Right lung (tissue), 5 donors: ENCODE measurements around the gene ESF1. TPM values are rescaled to one million over a fixed set of nuclear protein-coding genes. Genes with fewer than 3 reads are reported as not detected.
A peak's percentile ranks its signal among the peaks of the same experiment; 100 is the strongest.

Source experiments
- DNase-seq, 2 donors: peaks; one replicate each; pipeline ENCODE4 v3.0.0-alpha.2; 2013
- polyA plus RNA-seq, 5 donors: library from polyadenylated mRNA; unstranded; fragments of 120-200 nt; gene quantifications; one replicate each; pipeline versions ENCODE4 v1.2.1 to v1.2.3, GENCODE V29; 2013; ENCODE audit warnings: inconsistent platforms in 1 of 5, low replicate concordance in 1 of 5; ENCODE audit not compliant: insufficient read length in 5 of 5, insufficient read depth in 1 of 5

ESF1 gene
- polyA plus RNA-seq, 5 donors = 20.5 to 31.5 (median 28.3) TPM

DNA sequence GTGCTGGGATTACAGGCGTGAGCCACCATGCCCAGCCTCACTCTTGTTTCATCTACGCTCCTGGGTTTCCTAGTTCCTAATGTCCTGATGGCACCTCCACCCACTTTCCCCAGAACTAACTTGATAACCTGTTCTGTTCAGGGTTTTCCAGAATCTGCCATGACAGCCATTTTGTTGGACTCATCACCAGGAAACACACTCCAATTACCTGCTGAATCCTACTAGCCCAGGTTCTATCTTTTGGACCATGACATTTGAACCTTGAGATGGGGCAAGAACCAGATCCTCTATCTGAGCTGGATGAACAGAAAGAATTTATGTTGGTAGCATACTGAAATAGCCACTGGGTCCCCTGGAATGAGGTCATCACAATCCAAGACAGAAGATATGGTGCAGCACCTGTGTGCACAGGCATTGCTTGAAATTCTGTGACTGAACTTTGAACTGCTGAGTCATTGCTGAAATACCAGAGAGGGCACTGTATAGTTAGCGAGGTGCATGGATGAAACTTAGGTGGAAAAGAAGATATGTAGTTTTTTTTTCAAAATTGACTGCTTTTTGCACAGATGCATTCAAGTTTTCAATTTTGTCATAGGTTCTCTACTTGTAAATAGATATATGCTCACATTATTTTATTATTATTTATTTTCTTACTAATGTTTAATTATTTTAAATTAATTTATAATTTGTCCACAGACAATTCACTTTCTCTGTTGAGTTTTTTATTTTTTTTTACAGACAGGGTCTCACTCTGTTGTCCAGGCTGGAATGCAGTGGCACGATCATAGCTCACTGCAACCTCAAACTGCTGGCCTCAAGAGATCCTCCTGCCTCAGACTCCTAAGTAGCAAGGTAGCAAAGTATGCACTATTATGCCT lies 103.2 kb downstream of the ESF1 start:
- DNase-seq = no peak

DNA sequence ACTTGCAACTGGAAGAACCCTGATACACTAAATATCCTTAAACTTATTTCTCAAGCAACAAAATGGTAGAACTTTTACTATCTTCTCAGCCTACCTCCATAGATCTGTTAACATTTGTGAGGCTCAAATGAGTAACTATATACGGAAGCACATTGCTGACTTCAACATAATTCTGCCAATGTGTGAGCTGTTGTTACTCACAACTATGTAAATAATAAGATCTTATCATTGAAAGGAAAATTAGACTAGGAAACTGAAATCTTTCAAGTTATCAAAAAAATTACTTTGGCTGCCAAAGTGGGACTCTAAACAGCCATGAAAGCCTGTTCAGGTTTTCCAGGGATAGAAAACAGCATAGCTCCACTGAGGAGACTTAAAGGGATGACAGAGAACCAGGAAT lies 105.8 kb downstream of the ESF1 start:
- DNase-seq = no peak

GRCh38 chr20:13677241-13677640 lies 107.5 kb downstream of the ESF1 start:
- peak; percentile 87 to 91 for DNase-seq

DNA sequence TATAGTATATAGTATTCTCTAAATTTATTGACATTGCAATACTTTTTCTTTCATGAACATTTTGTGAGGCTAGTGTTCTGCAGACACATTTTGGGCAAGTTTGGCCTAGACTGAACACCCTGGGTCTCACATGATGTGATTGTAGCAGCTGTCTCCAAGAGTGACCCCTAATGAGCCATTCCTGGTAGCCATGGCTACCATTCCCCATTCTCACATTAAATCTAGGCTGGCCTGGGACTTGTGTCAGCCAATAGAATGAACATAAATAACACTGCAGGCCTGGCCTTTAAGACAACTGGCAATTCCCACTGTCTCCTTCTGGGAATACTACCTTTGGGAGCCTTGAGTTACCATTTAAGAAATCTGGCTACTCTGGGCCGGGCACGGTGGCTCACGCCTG lies 108.0 kb downstream of the ESF1 start:
- no peak for DNase-seq

GRCh38 chr20:13672690-13673089 lies 112.0 kb downstream of the ESF1 start:
- DNase-seq = no peak

GRCh38 chr20:13671916-13672378 lies 112.8 kb downstream of the ESF1 start:
- no peak for DNase-seq

GRCh38 chr20:13671512-13671911 lies 113.2 kb downstream of the ESF1 start:
- no peak for DNase-seq

- DNase-seq = no peak
Measured at GRCh38 chr20:13670160-13670559, 114.6 kb downstream of the ESF1 start.

GRCh38 chr20:13665709-13666395 lies 118.9 kb downstream of the ESF1 start:
- no peak for DNase-seq

Other genes with a start within 250 kb of the ESF1 start
- gene TASP1, start 146.0 kb downstream of the ESF1 start, polyA plus RNA-seq = 10 to 100 TPM; 14.9 to 21.4 (median 19.5) TPM
- gene NDUFAF5, start 109 bp upstream of the ESF1 start, polyA plus RNA-seq = 10 to 100 TPM; 20.5 to 29.7 (median 25.7) TPM
- gene SEL1L2, start 205.7 kb upstream of the ESF1 start, polyA plus RNA-seq = not detected
- gene MACROD2, start 210.6 kb upstream of the ESF1 start, polyA plus RNA-seq = 1 to 10 TPM; 5.3 to 8.3 (median 8.1) TPM